SK-N-MC (cell line): ENCODE measurements around the gene ZNF684.

Source experiments
- EZH2 ChIP-seq: fragments of 200-600 bp; sonication (generic); IDR thresholded peaks from one replicate; pipeline ENCODE4 v1.6.1; 2017; ENCODE audit warnings: antibody characterized with exemption
- FOXP2 ChIP-seq: optimal IDR thresholded peaks from 2 replicates; pipeline ENCODE3; 2011; ENCODE audit warnings: mild to moderate bottlenecking, moderate library complexity; ENCODE audit not compliant: insufficient read depth; ENCODE audit errors: extremely low read length, control extremely low read depth
- POLR2AphosphoS5 ChIP-seq: IDR thresholded peaks from 2 replicates; pipeline ENCODE4 v1.6.1; 2012; ENCODE audit warnings: mild to moderate bottlenecking, low read depth, low read length, borderline replicate concordance

- TF ChIP-seq POLR2AphosphoS5 (peak; percentile 89), EZH2 (no peak), FOXP2 (peak; percentile 45)
Observed at GRCh38 chr1:40531381-40532061, at the start of gene ZNF684.
